Endodermal cell (in vitro differentiated cells): ENCODE measurements around the gene KCNK4. TPM values are rescaled to one million over a fixed set of nuclear protein-coding genes. Genes with fewer than 3 reads are reported as not detected.

Experiments used
- DNase-seq: peaks from one replicate; pipeline ENCODE4 v3.0.0-alpha.2; 2017
- H3K27ac ChIP-seq: 2 replicates; pipeline ENCODE4 v1.5.1; 2013; ENCODE audit warnings: mild to moderate bottlenecking, low read depth, low read length, moderate library complexity
- H3K27me3 ChIP-seq: 2 replicates; pipeline ENCODE4 v1.6.1; 2013; ENCODE audit warnings: mild to moderate bottlenecking, low read length, moderate library complexity; ENCODE audit not compliant: insufficient read depth, control insufficient read depth, poor library complexity, severe bottlenecking
- H3K36me3 ChIP-seq: 2 replicates; pipeline ENCODE4 v1.7.0; 2013; ENCODE audit warnings: mild to moderate bottlenecking, low read length, moderate library complexity; ENCODE audit not compliant: control insufficient read depth, insufficient read depth
- H3K4me1 ChIP-seq: one replicate; pipeline ENCODE4 v1.7.0; 2013; ENCODE audit warnings: low read length; ENCODE audit not compliant: control insufficient read depth, insufficient read depth
- H3K4me3 ChIP-seq: 2 replicates; pipeline ENCODE4 v1.5.1; 2013; ENCODE audit warnings: mild to moderate bottlenecking, low read length, moderate library complexity
- H3K9ac ChIP-seq: 2 replicates; pipeline ENCODE4 v1.6.1; 2013; ENCODE audit warnings: mild to moderate bottlenecking, low read length, moderate library complexity; ENCODE audit not compliant: poor library complexity, severe bottlenecking; ENCODE audit errors: extremely low read depth
- H3K9me3 ChIP-seq: 2 replicates; pipeline ENCODE4 v1.6.1; 2013; ENCODE audit warnings: mild to moderate bottlenecking, low read length, moderate library complexity; ENCODE audit not compliant: control insufficient read depth
- H3K27ac Mint-ChIP-seq: 2 replicates; pipeline ENCODE4 v1.8.0; 2020; ENCODE audit warnings: mixed read lengths
- H3K27me3 Mint-ChIP-seq: 2 replicates; pipeline ENCODE4 v1.8.0; 2021; ENCODE audit warnings: mild to moderate bottlenecking, mixed read lengths; ENCODE audit not compliant: insufficient read depth
- H3K36me3 Mint-ChIP-seq: 2 replicates; pipeline ENCODE4 v1.8.0; 2020; ENCODE audit warnings: low read depth, mixed read lengths
- H3K4me1 Mint-ChIP-seq: 2 replicates; pipeline ENCODE4 v1.8.0; 2020; ENCODE audit warnings: mixed read lengths
- H3K4me3 Mint-ChIP-seq: 2 replicates; pipeline ENCODE4 v1.8.0; 2020; ENCODE audit warnings: mild to moderate bottlenecking, moderate library complexity, mixed read lengths
- H3K9me3 Mint-ChIP-seq: 2 replicates; pipeline ENCODE4 v1.8.0; 2020; ENCODE audit warnings: mild to moderate bottlenecking, mixed read lengths
- CTCF ChIP-seq: fragments of 200-600 bp; sonication (generic); conservative IDR thresholded peaks from 2 replicates; pipeline ENCODE4 v1.5.0; 2021; ENCODE audit warnings: antibody characterized with exemption, mild to moderate bottlenecking
- WGBS, 2 experiments: methylation state at CpG; one replicate each; pipeline versions ENCODE4 v1.1.5 to v1.1.7; 2013; ENCODE audit warnings: missing lambda C conversion rate in 2 of 2, mixed read lengths in 1 of 2; ENCODE audit not compliant: insufficient coverage in 1 of 2, insufficient read length in 1 of 2; 5-methylcytosine and 5-hydroxymethylcytosine counted together
- total RNA-seq, 2 donors: library from RNA; stranded (reverse); fragmentation: NEBNext Ultra II Directional in 1 of 2; extraction: Animal tissue kit (Norgen Biotek cat#: 25700) in 1 of 2; gene quantifications; 2 replicates in 1 of 2; 3 replicates in 1 of 2; pipeline ENCODE4 v1.2.1, GENCODE V29; 2021

KCNK4 gene
- total RNA-seq, 2 donors from 2014 or later: not detected

GRCh38 chr11:64251753-64252002, 39.4 kb upstream of the KCNK4 start:
- Mint-ChIP-seq H3K36me3 (peaks cover 13% of the 10 kb centered on the region), H3K4me1 (peaks cover 29% of the 10 kb centered on the region), H3K27ac (peak overlapping the region; percentile 85), H3K27me3 (no peaks in the 10 kb centered on the region), H3K4me3 (peak overlapping the region; percentile 86), H3K9me3 (no peaks in the 10 kb centered on the region)
- peak overlapping the region; percentile 94 for H3K4me3 ChIP-seq
- peaks cover 11% of the 10 kb centered on the region for H3K4me1 ChIP-seq
- H3K9me3 ChIP-seq: no peaks in the 10 kb centered on the region
- WGBS, 2 experiments: 0% methylated on average over 16 to 18 of the region's 18 CpGs
- H3K27me3 ChIP-seq: no peaks in the 10 kb centered on the region
- H3K27ac ChIP-seq: no peak overlapping the region
- peaks cover 32% of the 10 kb centered on the region for H3K36me3 ChIP-seq
- H3K9ac ChIP-seq: peak overlapping the region; percentile 69
- no peak for TF ChIP-seq CTCF
- no peak for DNase-seq

- H3K4me3 Mint-ChIP-seq: peak overlapping the region; percentile 86
Measured at GRCh38 chr11:64252003-64252872, 38.9 kb upstream of the KCNK4 start.

GRCh38 chr11:64253043-64253442, 38.1 kb upstream of the KCNK4 start:
- 89% methylated on average over 7 to 8 of the region's 8 CpGs for WGBS, 2 experiments
- no peak for TF ChIP-seq CTCF
- H3K36me3 Mint-ChIP-seq: peaks cover 19% of the 10 kb centered on the region
- Histone ChIP-seq H3K27me3 (no peaks in the 10 kb centered on the region), H3K9me3 (no peaks in the 10 kb centered on the region), H3K4me1 (peaks cover 11% of the 10 kb centered on the region), H3K27ac (no peak overlapping the region), H3K4me3 (peak overlapping the region; percentile 94), H3K36me3 (peaks cover 33% of the 10 kb centered on the region), H3K9ac (no peak overlapping the region)
- no peak overlapping the region for H3K27ac Mint-ChIP-seq
- DNase-seq: no peak
- peaks cover 25% of the 10 kb centered on the region for H3K4me1 Mint-ChIP-seq
- H3K9me3 Mint-ChIP-seq: no peaks in the 10 kb centered on the region
- H3K27me3 Mint-ChIP-seq: no peaks in the 10 kb centered on the region
- H3K4me3 Mint-ChIP-seq: peak overlapping the region; percentile 86

More at GRCh38 chr11:64252003-64252872, 38.9 kb upstream of the KCNK4 start:
- peak overlapping the region; percentile 94 for H3K4me3 ChIP-seq
- peak; percentile 72 for DNase-seq
- no peak overlapping the region for H3K27ac ChIP-seq
- peaks cover 14% of the 10 kb centered on the region for H3K36me3 Mint-ChIP-seq
- no peaks in the 10 kb centered on the region for H3K27me3 Mint-ChIP-seq
- peak; percentile 40 for TF ChIP-seq CTCF
- peak overlapping the region; percentile 85 for H3K27ac Mint-ChIP-seq
- no peaks in the 10 kb centered on the region for H3K9me3 ChIP-seq
- peak overlapping the region; percentile 69 for H3K9ac ChIP-seq
- peaks cover 29% of the 10 kb centered on the region for H3K4me1 Mint-ChIP-seq
- 6 to 12% methylated on average over 9 to 21 of the region's 23 CpGs for WGBS, 2 experiments
- H3K9me3 Mint-ChIP-seq: no peaks in the 10 kb centered on the region
- H3K27me3 ChIP-seq: no peaks in the 10 kb centered on the region
- H3K4me1 ChIP-seq: peaks cover 11% of the 10 kb centered on the region
- peaks cover 33% of the 10 kb centered on the region for H3K36me3 ChIP-seq
